GM18861 (cell line): ENCODE data around the gene LITAFD.
A peak's percentile ranks its signal among the peaks of the same experiment; 100 is the strongest.
"Not testable (repeated sequence)": the region's sequence is repeated elsewhere in the genome, so short reads cannot be mapped to it uniquely, and the experiment has no call there.

Experiments
- ATAC-seq: cut with Tn5 transposase; IDR thresholded peaks from one replicate; pipeline ENCODE4 v1.9.1; 2021; ENCODE audit not compliant: unreplicated experiment

The LITAFD gene

GRCh38 chr16:8872071-8872470, 10.1 kb upstream of the LITAFD start:
- no peak for ATAC-seq

- ATAC-seq, result no peak
These were observed 8.9 kb upstream of the LITAFD start for GRCh38 chr16:8872967-8873865.

GRCh38 chr16:8873866-8874195, 8.3 kb upstream of the LITAFD start:
- ATAC-seq, result not testable (repeated sequence)

GRCh38 chr16:8874388-8874787, 7.8 kb upstream of the LITAFD start:
- no peak for ATAC-seq

GRCh38 chr16:8875317-8875716, 6.8 kb upstream of the LITAFD start:
- not testable (repeated sequence) for ATAC-seq

- no peak for ATAC-seq
These were observed 4.1 kb upstream of the LITAFD start for GRCh38 chr16:8877894-8878522.

GRCh38 chr16:8878523-8878911, 3.6 kb upstream of the LITAFD start:
- ATAC-seq, result no peak

GRCh38 chr16:8880839-8881510, 1.2 kb upstream of the LITAFD start:
- no peak for ATAC-seq

- ATAC-seq, result no peak
These were observed 700 bp downstream of the LITAFD start for GRCh38 chr16:8882725-8883377.

- ATAC-seq, result no peak
These were observed 3.8 kb downstream of the LITAFD start for GRCh38 chr16:8885674-8886592.

- ATAC-seq, result no peak
These were observed 4.7 kb downstream of the LITAFD start for GRCh38 chr16:8886593-8887430.

- no peak for ATAC-seq
These were observed 5.2 kb downstream of the LITAFD start for GRCh38 chr16:8887431-8887765.

- ATAC-seq, result no peak
These were observed 5.9 kb downstream of the LITAFD start for GRCh38 chr16:8887952-8888560.

- no peak for ATAC-seq
These were observed 7.1 kb downstream of the LITAFD start for GRCh38 chr16:8888951-8889892.

GRCh38 chr16:8889893-8890548, 7.9 kb downstream of the LITAFD start:
- ATAC-seq, result no peak

- no peak for ATAC-seq
These were observed 8.4 kb downstream of the LITAFD start for GRCh38 chr16:8890549-8890921.

GRCh38 chr16:8892101-8892575, 10.0 kb downstream of the LITAFD start:
- peak; percentile 27 for ATAC-seq

GRCh38 chr16:8893426-8893825, 11.3 kb downstream of the LITAFD start:
- no peak for ATAC-seq
